ENCODE results near the gene CEBPB.
"Not testable (repeated sequence)": the region's sequence is repeated elsewhere in the genome, so short reads cannot be mapped to it uniquely, and the experiment has no call there.

CEBPB gene

GRCh38 chr20:50169329-50169823, 21.3 kb upstream of the CEBPB start:
- peak; percentile 93 for DNase-seq (ENCODE audit: low read depth, low spot score)

- DNase-seq (ENCODE audit: low read depth, low spot score): no peak
Measured at GRCh38 chr20:50170549-50171220, 19.9 kb upstream of the CEBPB start.

GRCh38 chr20:50172347-50173013, 18.1 kb upstream of the CEBPB start:
- peak; percentile 98 for DNase-seq (ENCODE audit: low read depth, low spot score)

- DNase-seq (ENCODE audit: low read depth, low spot score): no peak
Measured at GRCh38 chr20:50174456-50174855, 16.2 kb upstream of the CEBPB start.

GRCh38 chr20:50175938-50176933, 14.4 kb upstream of the CEBPB start:
- no peak for DNase-seq (ENCODE audit: low read depth, low spot score)

GRCh38 chr20:50178672-50179071, 12.0 kb upstream of the CEBPB start:
- not testable (repeated sequence) for DNase-seq (ENCODE audit: low read depth, low spot score)

GRCh38 chr20:50181344-50181743, 9.3 kb upstream of the CEBPB start:
- no peak for DNase-seq (ENCODE audit: low read depth, low spot score)

GRCh38 chr20:50182346-50182745, 8.3 kb upstream of the CEBPB start:
- DNase-seq (ENCODE audit: low read depth, low spot score): no peak

- no peak for DNase-seq (ENCODE audit: low read depth, low spot score)
Measured at GRCh38 chr20:50185426-50185825, 5.2 kb upstream of the CEBPB start.

- peak; percentile 90 for DNase-seq (ENCODE audit: low read depth, low spot score)
Measured at GRCh38 chr20:50186151-50186885, 4.3 kb upstream of the CEBPB start.

- no peak for DNase-seq (ENCODE audit: low read depth, low spot score)
Measured at GRCh38 chr20:50186987-50187402, 3.6 kb upstream of the CEBPB start.

- no peak for DNase-seq (ENCODE audit: low read depth, low spot score)
Measured at GRCh38 chr20:50187403-50188051, 3.1 kb upstream of the CEBPB start.

GRCh38 chr20:50188287-50188688, 2.3 kb upstream of the CEBPB start:
- DNase-seq (ENCODE audit: low read depth, low spot score): no peak

- no peak for DNase-seq (ENCODE audit: low read depth, low spot score)
Measured at GRCh38 chr20:50188879-50189680, 1.6 kb upstream of the CEBPB start.

GRCh38 chr20:50189681-50190250, 864 bp upstream of the CEBPB start:
- DNase-seq (ENCODE audit: low read depth, low spot score): no peak

- DNase-seq (ENCODE audit: low read depth, low spot score): no peak
Measured at GRCh38 chr20:50191065-50191543, 474 bp downstream of the CEBPB start.

GRCh38 chr20:50191544-50192363, 1.1 kb downstream of the CEBPB start:
- peak; percentile 81 for DNase-seq (ENCODE audit: low read depth, low spot score)

- peak; percentile 84 for DNase-seq (ENCODE audit: low read depth, low spot score)
Measured at GRCh38 chr20:50192364-50193198, 2.0 kb downstream of the CEBPB start.
